CD4-positive, alpha-beta T cell (primary cell): ENCODE data around the gene TMEM187. TPM values are rescaled to one million over a fixed set of nuclear protein-coding genes. Genes with fewer than 3 reads are reported as not detected.

Experiments
- ATAC-seq: fragments of 200-7000 bp; cut with Tn5 transposase; one replicate; pipeline ENCODE4 v1.10.0; 2022; ENCODE audit warnings: mild to moderate bottlenecking; ENCODE audit not compliant: poor library complexity
- CTCF ChIA-PET: fragments of 350-600 bp; sonication (Branson Sonifier 250); formaldehyde crosslinking; loops from one replicate; lab custom pipeline; 2021; ENCODE audit warnings: antibody characterized with exemption, inconsistent platforms; lab: Charles Lee
- POLR2A ChIA-PET: fragments of 350-600 bp; sonication (Branson Sonifier 250); formaldehyde crosslinking; loops from one replicate; lab custom pipeline; 2021; ENCODE audit warnings: antibody characterized with exemption, inconsistent platforms; lab: Charles Lee
- DNase-seq, 14 experiments: peaks; one replicate each; pipeline ENCODE4 v3.0.0-alpha.2; 2013 to 2020; ENCODE audit warnings: mixed read lengths in 2 of 14
- H3K27ac ChIP-seq, 2 donors: one replicate each; pipeline versions ENCODE4 v1.5.1 to v1.7.0; 2013; ENCODE audit warnings: low read length in 2 of 2, low read depth in 1 of 2, mild to moderate bottlenecking in 1 of 2
- H3K27me3 ChIP-seq, 2 experiments: 1 replicate in 1 of 2; 2 replicates in 1 of 2; pipeline versions ENCODE4 v1.6.1 to v1.7.0; 2013; ENCODE audit warnings: low read length in 2 of 2, control low read depth in 1 of 2, mild to moderate bottlenecking in 1 of 2, moderate library complexity in 1 of 2; ENCODE audit not compliant: insufficient read depth in 2 of 2, control insufficient read depth in 1 of 2
- H3K36me3 ChIP-seq: one replicate; pipeline ENCODE4 v1.6.1; 2013; ENCODE audit warnings: low read length, control low read depth; ENCODE audit not compliant: insufficient read depth
- H3K4me1 ChIP-seq: one replicate; pipeline ENCODE4 v1.6.1; 2013; ENCODE audit warnings: low read length, control low read depth; ENCODE audit not compliant: insufficient read depth
- H3K4me3 ChIP-seq: one replicate; pipeline ENCODE4 v1.5.1; 2013; ENCODE audit warnings: mild to moderate bottlenecking, low read length, moderate library complexity
- H3K9me3 ChIP-seq, 2 experiments: 1 replicate in 1 of 2; 2 replicates in 1 of 2; pipeline versions ENCODE4 v1.6.1 to v1.7.0; 2013; ENCODE audit warnings: low read length in 2 of 2, mild to moderate bottlenecking in 2 of 2, control low read depth in 1 of 2, moderate library complexity in 1 of 2; ENCODE audit not compliant: control insufficient read depth in 1 of 2, insufficient read depth in 1 of 2
- H3K27ac Mint-ChIP-seq: one replicate; pipeline ENCODE4 v1.8.0; 2020; ENCODE audit warnings: mixed read lengths
- H3K27me3 Mint-ChIP-seq: one replicate; pipeline ENCODE4 v1.8.0; 2021; ENCODE audit warnings: mixed read lengths
- H3K36me3 Mint-ChIP-seq: one replicate; pipeline ENCODE4 v1.8.0; 2021; ENCODE audit warnings: low read depth, mixed read lengths
- H3K4me1 Mint-ChIP-seq: one replicate; pipeline ENCODE4 v1.8.0; 2021; ENCODE audit warnings: low read depth, mixed read lengths
- H3K4me3 Mint-ChIP-seq: one replicate; pipeline ENCODE4 v1.8.0; 2020; ENCODE audit warnings: mild to moderate bottlenecking, mixed read lengths
- H3K9me3 Mint-ChIP-seq: one replicate; pipeline ENCODE4 v1.8.0; 2020; ENCODE audit warnings: mixed read lengths
- CTCF ChIP-seq: fragments of 200-600 bp; IDR thresholded peaks from one replicate; pipeline ENCODE4 v1.8.0; 2022; ENCODE audit warnings: antibody characterized with exemption, mild to moderate bottlenecking
- intact Hi-C, 2 experiments: fragments of 100-400 bp; cut with DNase I in 1 of 2; cut with micrococcal nuclease in 1 of 2; formaldehyde crosslinking; loops; one replicate each; pipeline versions ENCODE4 v1.15.1 to v1.9.0; 2023 to 2025; cut with DNase I, micrococcal nuclease
- total RNA-seq, 174 experiments: library from RNA in 2 of 174; stranded (reverse) in 2 of 174; gene quantifications; one replicate each; pipeline ENCODE4 v1.2.3 and lab custom pipeline; 2021 to 2026

Gene TMEM187
- total RNA-seq, 2 experiments from 2014 or later: 1.4 to 2.0 TPM

- peak within 1 kb of the TSS in 1 of 2 donors; percentile 7 for H3K27ac ChIP-seq
- H3K4me1 Mint-ChIP-seq: peaks cover 27% of the 10 kb centered on the region
- ChIA-PET CTCF (interaction anchor here (0.9 kb wide), 1 partner anchor 12 kb away, joined by 3 read pairs; no protein-coding TSS in a partner anchor), POLR2A (interaction anchor here (1.4 to 6.3 kb wide), 5 partner anchors 10 to 36 kb away, joined by 3 to 56 read pairs (median 7); partner anchors contain the start of genes ARHGAP4, HCFC1 and RENBP)
- peaks cover 14% of the 10 kb centered on the region for H3K36me3 ChIP-seq
- H3K4me3 ChIP-seq: peak within 1 kb of the TSS; percentile 61
- peaks cover 20% of the 10 kb centered on the region for H3K4me1 ChIP-seq
- no peaks in the 10 kb centered on the region for H3K9me3 Mint-ChIP-seq
- H3K27ac Mint-ChIP-seq: peak within 1 kb of the TSS; percentile 78
- intact Hi-C loops: no loop called here
- H3K27me3 Mint-ChIP-seq: no peaks in the 10 kb centered on the region
- H3K9me3 ChIP-seq: no peaks in the 10 kb centered on the region
- H3K36me3 Mint-ChIP-seq: peaks cover 18% of the 10 kb centered on the region
- peak within 1 kb of the TSS; percentile 90 for H3K4me3 Mint-ChIP-seq
- no peaks in the 10 kb centered on the region for H3K27me3 ChIP-seq
- no peak for TF ChIP-seq CTCF
- peak; percentile 60 for ATAC-seq
- DNase-seq: peak in 11 of 14 experiments; percentile 21 to 80 (median 55)
Observed at GRCh38 chrX:153934762-153935325, 37.7 kb upstream of the TMEM187 start, which contains the start of gene NAA10. NAA10 (minus strand) TSS chrX:153935037; CDS start chrX:153934904, 133 bp downstream.

GRCh38 chrX:153935326-153935851 is 37.2 kb upstream of the TMEM187 start:
- Histone ChIP-seq H3K27me3 (no peaks in the 10 kb centered on the region), H3K9me3 (no peaks in the 10 kb centered on the region), H3K4me1 (peaks cover 15% of the 10 kb centered on the region), H3K36me3 (peaks cover 13% of the 10 kb centered on the region), H3K27ac (no peak overlapping the region), H3K4me3 (peak overlapping the region; percentile 47)
- Mint-ChIP-seq H3K27me3 (no peaks in the 10 kb centered on the region), H3K27ac (peak overlapping the region; percentile 55), H3K4me1 (peaks cover 31% of the 10 kb centered on the region), H3K4me3 (peak overlapping the region; percentile 80), H3K9me3 (no peaks in the 10 kb centered on the region), H3K36me3 (peaks cover 18% of the 10 kb centered on the region)
- no peak for TF ChIP-seq CTCF
- ATAC-seq: no peak
- ChIA-PET POLR2A (interaction anchor here (1.4 to 6.3 kb wide), 5 partner anchors 10 to 36 kb away, joined by 3 to 56 read pairs (median 7); partner anchors contain the start of genes ARHGAP4, HCFC1 and RENBP), CTCF (interaction anchor here (0.9 to 3.6 kb wide), 2 partner anchors 12 kb away, joined by 3 to 14 read pairs; no protein-coding TSS in a partner anchor)
- DNase-seq: peak in 2 of 14 experiments; percentile 25 to 43
- intact Hi-C loops: no loop called here

- CTCF ChIA-PET: interaction anchor here (1.0 to 3.6 kb wide), 3 partner anchors 8 to 10 kb away, joined by 3 to 14 read pairs (median 5); no protein-coding TSS in a partner anchor
Observed at GRCh38 chrX:153937056-153937455, 35.5 kb upstream of the TMEM187 start.

More at GRCh38 chrX:153937056-153937455, 35.5 kb upstream of the TMEM187 start:
- DNase-seq: no peak
- Histone ChIP-seq H3K27ac (no peak overlapping the region), H3K4me1 (peaks cover 21% of the 10 kb centered on the region), H3K27me3 (no peaks in the 10 kb centered on the region), H3K36me3 (peaks cover 5% of the 10 kb centered on the region), H3K9me3 (no peaks in the 10 kb centered on the region), H3K4me3 (no peak overlapping the region)
- no peaks in the 10 kb centered on the region for H3K9me3 Mint-ChIP-seq
- no peaks in the 10 kb centered on the region for H3K27me3 Mint-ChIP-seq
- peaks cover 30% of the 10 kb centered on the region for H3K4me1 Mint-ChIP-seq
- no peak for TF ChIP-seq CTCF
- no peak overlapping the region for H3K27ac Mint-ChIP-seq
- intact Hi-C loops: no loop called here
- H3K4me3 Mint-ChIP-seq: peak overlapping the region; percentile 25
- no peak for ATAC-seq
- POLR2A ChIA-PET: interaction anchor here (0.5 to 6.3 kb wide), 4 partner anchors 9 to 144 kb away, joined by 3 to 56 read pairs (median 3); partner anchors contain the start of gene ARHGAP4
- H3K36me3 Mint-ChIP-seq: peaks cover 1% of the 10 kb centered on the region
